Suprapubic skin (tissue), 3 donors: ENCODE data around the gene PLAAT2.

Source experiments
- POLR2AphosphoS5 ChIP-seq, 3 donors: sonication (generic); formaldehyde crosslinking; IDR thresholded peaks; one replicate each; pipeline ENCODE4 v1.6.1; 2017; ENCODE audit warnings: antibody characterized with exemption in 3 of 3
- TF ChIP-seq, protein P1 (sequence below), 2 donors: fragments of 200-600 bp in 1 of 2; fragments of 450-650 bp in 1 of 2; sonication (generic) in 1 of 2; IDR thresholded peaks; one replicate each; pipeline ENCODE4 v1.5.1; 2016 to 2019; ENCODE audit warnings: antibody characterized with exemption in 2 of 2, mild to moderate bottlenecking in 1 of 2, moderate library complexity in 1 of 2

DNA sequence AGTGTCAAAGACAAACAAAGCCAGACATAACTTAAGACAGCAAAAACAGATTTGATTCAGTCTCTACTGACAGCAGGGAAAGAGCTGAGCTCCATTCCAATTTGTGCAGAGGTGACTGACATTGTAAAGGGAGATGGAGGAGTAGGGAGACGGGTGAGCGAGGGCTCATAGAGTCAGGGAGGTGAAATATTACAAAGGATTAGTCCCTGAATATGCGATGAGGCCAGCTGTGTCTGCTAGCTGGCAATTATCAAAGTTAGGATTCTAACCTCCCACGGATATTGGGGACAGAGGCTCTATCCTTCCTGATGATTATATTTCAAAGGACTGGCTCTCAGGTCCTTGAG lies 8.3 kb downstream of the PLAAT2 start:
- TF ChIP-seq POLR2AphosphoS5 (IDR thresholded peaks at IDR 0.05): no peak
- TF ChIP-seq, protein P1, sequence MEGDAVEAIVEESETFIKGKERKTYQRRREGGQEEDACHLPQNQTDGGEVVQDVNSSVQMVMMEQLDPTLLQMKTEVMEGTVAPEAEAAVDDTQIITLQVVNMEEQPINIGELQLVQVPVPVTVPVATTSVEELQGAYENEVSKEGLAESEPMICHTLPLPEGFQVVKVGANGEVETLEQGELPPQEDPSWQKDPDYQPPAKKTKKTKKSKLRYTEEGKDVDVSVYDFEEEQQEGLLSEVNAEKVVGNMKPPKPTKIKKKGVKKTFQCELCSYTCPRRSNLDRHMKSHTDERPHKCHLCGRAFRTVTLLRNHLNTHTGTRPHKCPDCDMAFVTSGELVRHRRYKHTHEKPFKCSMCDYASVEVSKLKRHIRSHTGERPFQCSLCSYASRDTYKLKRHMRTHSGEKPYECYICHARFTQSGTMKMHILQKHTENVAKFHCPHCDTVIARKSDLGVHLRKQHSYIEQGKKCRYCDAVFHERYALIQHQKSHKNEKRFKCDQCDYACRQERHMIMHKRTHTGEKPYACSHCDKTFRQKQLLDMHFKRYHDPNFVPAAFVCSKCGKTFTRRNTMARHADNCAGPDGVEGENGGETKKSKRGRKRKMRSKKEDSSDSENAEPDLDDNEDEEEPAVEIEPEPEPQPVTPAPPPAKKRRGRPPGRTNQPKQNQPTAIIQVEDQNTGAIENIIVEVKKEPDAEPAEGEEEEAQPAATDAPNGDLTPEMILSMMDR (IDR thresholded peaks at IDR 0.05): no peak
